Endothelial cell (in vitro differentiated cells): ENCODE measurements around the gene RAD51B. TPM values are rescaled to one million over a fixed set of nuclear protein-coding genes. Genes with fewer than 3 reads are reported as not detected.

Experiments
- DNase-seq: peaks from one replicate; pipeline ENCODE4 v3.0.0; 2021; ENCODE audit warnings: low spot score
- H3K27ac Mint-ChIP-seq: one replicate; pipeline ENCODE4 v1.8.0; 2021; ENCODE audit warnings: mixed read lengths, inconsistent platforms; ENCODE audit not compliant: unreplicated experiment
- H3K27me3 Mint-ChIP-seq: one replicate; pipeline ENCODE4 v1.8.0; 2021; ENCODE audit warnings: mild to moderate bottlenecking, moderate library complexity, mixed read lengths, inconsistent platforms; ENCODE audit not compliant: unreplicated experiment
- H3K36me3 Mint-ChIP-seq: one replicate; pipeline ENCODE4 v1.8.0; 2021; ENCODE audit warnings: mild to moderate bottlenecking, low read depth, mixed read lengths, inconsistent platforms; ENCODE audit not compliant: unreplicated experiment
- H3K4me1 Mint-ChIP-seq: one replicate; pipeline ENCODE4 v1.8.0; 2021; ENCODE audit warnings: mild to moderate bottlenecking, mixed read lengths, inconsistent platforms; ENCODE audit not compliant: unreplicated experiment
- H3K4me3 Mint-ChIP-seq: one replicate; pipeline ENCODE4 v1.8.0; 2021; ENCODE audit warnings: mild to moderate bottlenecking, mixed read lengths, inconsistent platforms; ENCODE audit not compliant: unreplicated experiment
- H3K9me3 Mint-ChIP-seq: one replicate; pipeline ENCODE4 v1.8.0; 2021; ENCODE audit warnings: mixed read lengths, inconsistent platforms; ENCODE audit not compliant: unreplicated experiment
- CTCF ChIP-seq: fragments of 200-600 bp; sonication (generic); IDR thresholded peaks from one replicate; pipeline ENCODE4 v1.5.0; 2021; ENCODE audit warnings: antibody characterized with exemption; ENCODE audit not compliant: unreplicated experiment
- total RNA-seq: library from RNA; stranded (reverse); fragmentation: NEBNext Ultra II Directional; extraction: Animal tissue kit (Norgen Biotek cat#: 25700); gene quantifications from one replicate; pipeline ENCODE4 v1.2.1, GENCODE V29; 2021; ENCODE audit not compliant: unreplicated experiment

The RAD51B gene
- total RNA-seq, 1 donor from 2014 or later, result 23.5 TPM

- H3K36me3 Mint-ChIP-seq, result peaks cover 3% of the 10 kb centered on the region
- no peak for DNase-seq
- H3K4me1 Mint-ChIP-seq, result peaks cover 45% of the 10 kb centered on the region
- H3K27ac Mint-ChIP-seq, result peak overlapping the region; percentile 73
- TF ChIP-seq CTCF, result no peak
- peaks cover 4% of the 10 kb centered on the region for H3K27me3 Mint-ChIP-seq
- H3K9me3 Mint-ChIP-seq, result no peaks in the 10 kb centered on the region
- H3K4me3 Mint-ChIP-seq, result peak overlapping the region; percentile 53
Measured at GRCh38 chr14:68563251-68564131, 743.9 kb downstream of the RAD51B start.

- peaks cover 47% of the 10 kb centered on the region for H3K4me1 Mint-ChIP-seq
- peaks cover 3% of the 10 kb centered on the region for H3K36me3 Mint-ChIP-seq
- no peak overlapping the region for H3K4me3 Mint-ChIP-seq
- no peaks in the 10 kb centered on the region for H3K9me3 Mint-ChIP-seq
- H3K27ac Mint-ChIP-seq, result no peak overlapping the region
- peaks cover 4% of the 10 kb centered on the region for H3K27me3 Mint-ChIP-seq
- no peak for TF ChIP-seq CTCF
- no peak for DNase-seq
Measured at GRCh38 chr14:68564191-68564825, 744.7 kb downstream of the RAD51B start.

GRCh38 chr14:68564826-68565759 lies 745.5 kb downstream of the RAD51B start:
- Mint-ChIP-seq H3K4me3 (no peak overlapping the region), H3K9me3 (no peaks in the 10 kb centered on the region), H3K4me1 (peaks cover 55% of the 10 kb centered on the region), H3K27ac (peak overlapping the region; percentile 45), H3K27me3 (peaks cover 4% of the 10 kb centered on the region), H3K36me3 (peaks cover 3% of the 10 kb centered on the region)
- TF ChIP-seq CTCF, result no peak
- DNase-seq, result no peak

GRCh38 chr14:68566075-68566474 lies 746.5 kb downstream of the RAD51B start:
- H3K4me1 Mint-ChIP-seq, result peaks cover 55% of the 10 kb centered on the region
- H3K36me3 Mint-ChIP-seq, result peaks cover 3% of the 10 kb centered on the region
- TF ChIP-seq CTCF, result no peak
- peaks cover 4% of the 10 kb centered on the region for H3K27me3 Mint-ChIP-seq
- H3K4me3 Mint-ChIP-seq, result no peak overlapping the region
- no peak for DNase-seq
- no peaks in the 10 kb centered on the region for H3K9me3 Mint-ChIP-seq
- no peak overlapping the region for H3K27ac Mint-ChIP-seq
